ENCODE data around the gene CLDN1. TPM values are rescaled to one million over a fixed set of nuclear protein-coding genes. Genes with fewer than 3 reads are reported as not detected.
A peak's percentile ranks its signal among the peaks of the same experiment; 100 is the strongest.
"Not testable (repeated sequence)": the region's sequence is repeated elsewhere in the genome, so short reads cannot be mapped to it uniquely, and the experiment has no call there.

CLDN1 gene
- total RNA-seq, 1 experiment from 2014 or later = 2.8 TPM

GRCh38 chr3:190291994-190292584, 30.2 kb downstream of the CLDN1 start:
- DNase-seq (ENCODE audit: low spot score) = no peak

- DNase-seq (ENCODE audit: low spot score) = no peak
Measured at GRCh38 chr3:190289989-190290388, 32.3 kb downstream of the CLDN1 start.

DNA sequence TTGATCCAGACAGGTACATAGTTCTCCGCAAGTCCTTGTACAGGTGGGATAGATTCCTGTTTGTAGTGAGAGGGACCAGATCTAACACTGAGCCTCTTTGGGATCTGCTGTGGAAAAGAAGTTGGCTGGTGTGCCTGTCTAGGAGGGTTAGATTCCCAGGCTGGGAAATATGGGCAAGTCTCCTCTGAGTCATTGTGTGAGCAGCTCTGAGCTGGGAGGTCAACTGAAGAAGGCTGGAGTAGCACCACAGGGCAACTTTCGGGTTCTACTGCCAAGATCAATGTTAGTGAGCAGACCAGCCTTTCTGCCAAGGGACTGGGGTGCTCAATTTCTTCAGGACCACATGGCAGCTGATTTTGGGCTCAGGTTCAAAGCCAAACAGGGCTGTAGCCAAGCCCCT, 33.4 kb downstream of the CLDN1 start:
- DNase-seq (ENCODE audit: low spot score) = no peak

DNA sequence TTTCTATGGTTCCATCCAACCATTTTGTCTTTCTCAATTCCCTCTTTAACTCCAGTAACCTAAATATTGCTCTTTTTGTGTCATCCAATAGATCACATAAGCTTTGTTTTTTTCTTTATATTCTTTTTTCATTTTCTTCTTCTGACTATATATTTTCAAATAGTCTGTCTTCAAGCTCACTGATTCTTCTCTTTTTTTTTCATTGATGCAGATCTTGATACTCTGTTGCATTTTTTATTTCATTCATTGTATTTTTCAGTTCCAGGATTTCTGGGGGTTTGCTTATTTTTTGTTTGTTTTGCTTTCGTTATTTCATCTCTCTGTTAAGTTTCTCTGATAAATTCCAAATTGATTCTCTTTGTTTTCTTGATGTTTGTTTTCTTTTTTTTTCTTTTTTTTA, 36.2 kb downstream of the CLDN1 start:
- no peak for DNase-seq (ENCODE audit: low spot score)

DNA sequence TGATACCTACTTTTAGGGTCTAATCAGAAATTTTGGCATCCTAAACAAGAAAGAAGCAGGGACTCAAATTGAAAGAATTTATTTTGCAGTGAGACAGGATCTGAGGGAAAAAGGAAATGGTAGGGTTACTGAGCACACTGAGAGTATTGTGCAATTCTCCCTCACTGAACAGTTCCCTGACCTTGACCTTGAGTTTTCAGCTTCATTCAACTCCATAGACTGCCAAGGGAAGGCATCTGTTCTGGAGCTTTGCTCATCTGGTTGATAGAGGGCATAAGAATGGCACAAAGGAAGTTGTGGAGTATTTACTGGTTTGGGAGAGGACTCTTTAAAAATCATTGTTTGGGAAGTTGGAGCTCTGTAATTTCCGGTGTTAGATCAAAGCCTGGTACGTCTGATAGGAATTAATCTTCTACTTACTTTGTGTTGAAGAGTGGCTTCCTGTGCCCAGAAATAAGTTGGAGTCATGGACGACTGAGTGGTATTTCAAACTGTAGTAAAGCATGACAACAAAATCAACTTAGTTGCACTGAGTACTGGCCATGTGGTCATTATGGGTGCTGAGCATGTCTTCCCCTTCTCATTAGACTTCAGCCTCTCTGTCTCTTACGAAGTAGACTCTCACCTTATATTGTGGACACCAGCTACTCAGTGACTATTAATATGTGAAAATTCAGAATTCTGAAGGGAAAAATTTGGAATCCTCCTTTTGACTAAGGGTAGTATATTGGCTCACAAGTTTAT, 40.8 kb downstream of the CLDN1 start:
- DNase-seq (ENCODE audit: low spot score) = no peak

- DNase-seq (ENCODE audit: low spot score) = no peak
Measured at GRCh38 chr3:190279690-190280089, 42.6 kb downstream of the CLDN1 start.

DNA sequence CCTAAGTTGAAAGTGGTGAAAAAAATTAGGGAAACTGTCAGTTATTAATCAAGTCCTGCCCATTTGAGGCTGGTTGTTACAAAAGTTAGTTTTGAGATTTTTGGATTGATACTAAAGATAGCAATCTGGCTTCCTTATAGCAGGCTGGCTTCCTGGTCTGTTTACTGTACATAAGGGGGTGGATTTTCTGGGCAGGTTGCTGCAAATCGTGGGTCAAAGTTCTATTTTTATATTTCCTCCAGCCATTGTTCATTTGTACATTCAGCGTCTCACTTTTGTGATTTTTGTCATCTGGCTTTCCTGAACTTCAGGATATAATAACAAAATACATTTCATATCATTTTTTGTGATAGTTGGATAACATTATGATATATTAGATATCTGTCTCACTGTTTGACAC, 49.5 kb downstream of the CLDN1 start:
- no peak for DNase-seq (ENCODE audit: low spot score)

DNA sequence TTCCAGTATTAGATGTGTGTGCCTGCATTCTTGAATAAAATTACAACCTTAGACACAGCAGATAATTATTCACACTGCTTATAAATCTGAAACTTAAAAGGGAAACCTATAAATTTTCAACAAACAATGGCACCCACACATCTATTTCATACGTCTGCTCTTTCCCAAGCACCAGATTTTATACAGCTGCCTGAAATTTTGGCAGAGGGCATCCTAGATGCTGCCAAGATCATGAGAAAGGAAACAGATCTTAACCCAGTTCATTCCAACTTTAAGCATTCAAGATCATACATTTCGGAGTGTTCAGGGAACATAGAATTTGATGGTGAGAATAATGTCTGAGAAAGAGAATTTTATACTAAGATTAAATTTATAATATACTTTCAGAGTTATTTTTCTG, 53.1 kb downstream of the CLDN1 start:
- no peak for DNase-seq (ENCODE audit: low spot score)

DNA sequence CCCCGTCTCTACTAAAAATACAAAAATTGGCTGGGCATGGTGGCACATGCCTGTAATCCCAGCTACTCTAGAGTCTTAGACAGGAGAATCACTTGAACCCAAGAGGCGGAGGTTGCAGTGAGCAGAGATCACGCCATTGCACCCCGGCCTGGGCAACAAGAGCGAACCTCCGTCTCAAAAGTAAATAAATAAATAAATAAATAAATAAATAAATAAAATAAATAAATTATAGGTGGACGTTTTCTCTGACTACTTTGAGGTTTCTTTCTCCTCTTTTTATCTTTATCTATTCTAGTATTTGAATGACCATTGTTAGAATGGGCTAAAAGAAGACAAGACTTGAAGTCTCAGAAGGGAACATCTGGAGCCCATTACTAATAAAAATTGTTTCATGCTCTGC, 54.8 kb downstream of the CLDN1 start:
- DNase-seq (ENCODE audit: low spot score) = not testable (repeated sequence)

DNA sequence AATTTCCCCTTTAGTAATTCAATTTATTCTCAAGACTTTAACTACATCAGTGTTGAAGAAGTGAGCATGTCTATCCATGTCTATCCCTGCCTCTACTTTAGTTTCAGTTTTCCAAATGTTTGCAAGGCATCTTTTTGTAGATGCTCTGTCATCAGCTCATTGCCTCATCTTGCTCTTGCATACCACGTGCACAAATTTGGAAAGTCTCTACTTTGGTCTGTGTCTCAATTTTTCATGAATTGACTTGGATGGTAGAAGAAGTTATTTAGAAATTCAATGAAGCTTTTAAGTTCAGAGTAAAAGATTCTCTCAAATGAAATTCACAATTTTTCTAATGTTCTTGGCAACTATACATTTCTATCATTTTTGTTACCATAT, 55.3 kb downstream of the CLDN1 start:
- DNase-seq (ENCODE audit: low spot score) = no peak

- no peak for DNase-seq (ENCODE audit: low spot score)
Measured at GRCh38 chr3:190266265-190266912, 55.9 kb downstream of the CLDN1 start.

DNA sequence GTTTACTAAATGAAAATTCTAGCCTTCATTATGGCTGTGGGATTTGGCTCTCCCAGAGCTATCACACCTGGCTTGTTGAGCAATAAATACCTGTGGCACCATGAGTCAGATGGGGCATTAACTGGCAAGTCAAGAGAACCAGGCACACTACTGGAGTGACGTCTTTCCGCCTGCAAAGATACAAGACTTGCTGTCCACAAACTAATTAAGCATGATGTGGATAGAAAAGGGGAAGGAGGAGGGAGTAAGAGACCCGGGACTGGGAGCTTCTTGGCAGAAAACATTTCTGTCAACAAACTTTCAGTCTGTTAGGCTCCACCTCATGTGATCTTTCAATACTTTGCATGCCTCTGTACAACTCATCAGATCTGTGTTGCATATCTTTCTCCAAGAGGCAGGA, 56.5 kb downstream of the CLDN1 start:
- DNase-seq (ENCODE audit: low spot score) = peak; percentile 49

GRCh38 chr3:190265126-190265525, 57.1 kb downstream of the CLDN1 start:
- no peak for DNase-seq (ENCODE audit: low spot score)

- no peak for DNase-seq (ENCODE audit: low spot score)
Measured at GRCh38 chr3:190261740-190262139, 60.5 kb downstream of the CLDN1 start.

DNA sequence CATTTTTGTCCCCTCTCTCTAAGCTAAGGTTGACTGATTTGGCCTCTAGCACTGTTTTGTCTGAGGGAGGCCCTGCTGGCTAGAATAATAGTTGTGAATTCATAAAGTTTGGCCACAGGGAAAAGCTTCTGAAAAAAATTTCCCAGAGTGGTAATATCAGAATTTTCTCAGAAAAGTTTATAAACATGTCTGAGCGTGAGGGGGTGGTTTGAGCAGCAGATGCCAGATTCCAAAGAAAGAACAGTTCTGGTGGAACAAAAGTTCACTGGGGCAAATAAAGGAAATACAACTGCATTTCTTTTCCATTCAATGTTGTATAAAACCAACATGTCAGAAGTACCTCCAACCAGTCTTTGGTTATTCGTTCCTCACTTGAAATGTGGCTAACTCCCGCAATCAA, 61.2 kb downstream of the CLDN1 start:
- no peak for DNase-seq (ENCODE audit: low spot score)

DNA sequence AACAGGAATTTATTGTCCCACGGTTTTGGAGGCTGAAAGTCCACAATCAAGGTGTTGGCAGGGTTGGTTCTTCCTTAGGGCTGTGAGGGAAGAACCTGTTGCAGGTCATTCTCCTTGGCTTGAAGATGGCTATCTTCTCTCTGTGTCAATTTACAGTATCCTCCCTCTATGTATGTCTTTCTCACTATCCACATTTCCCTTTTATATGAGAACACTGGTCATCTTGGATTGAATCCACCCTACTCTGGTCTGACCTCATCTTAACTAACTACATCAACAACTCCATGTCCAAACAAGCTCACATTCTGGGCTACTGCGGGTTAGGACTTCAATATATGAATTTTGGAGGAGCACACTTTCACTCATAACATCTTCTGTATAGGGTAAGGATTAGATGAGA, 61.9 kb downstream of the CLDN1 start:
- no peak for DNase-seq (ENCODE audit: low spot score)

DNA sequence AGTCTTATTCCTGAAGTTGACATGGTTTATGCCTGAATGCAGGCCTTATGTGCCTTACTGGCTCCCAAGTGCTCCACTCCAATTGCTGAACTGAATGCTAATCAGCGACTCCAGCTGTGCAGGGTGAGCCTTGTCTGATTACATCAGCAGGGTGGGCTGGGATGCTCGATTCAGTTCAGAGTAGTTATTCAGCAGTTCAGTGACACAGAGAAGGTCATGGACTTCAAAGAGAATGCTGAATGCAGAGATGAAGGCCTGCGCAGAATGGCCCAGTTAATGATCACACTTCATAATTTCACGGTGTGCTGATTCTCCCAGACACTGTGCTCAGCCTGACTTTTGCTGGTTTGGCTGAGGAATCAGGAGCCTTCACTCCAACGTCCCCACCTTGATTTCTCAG, 63.6 kb downstream of the CLDN1 start:
- DNase-seq (ENCODE audit: low spot score) = no peak

Other genes with a start within 250 kb of the CLDN1 start
- 12.6 and 30.3 TPM in 2 replicates for gene P3H2, start 201.5 kb downstream of the CLDN1 start, total RNA-seq (2014; rRNA removed; shearing (Covaris generic))
- gene CLDN16, start 65.7 kb upstream of the CLDN1 start, total RNA-seq (2014; rRNA removed; shearing (Covaris generic)) = 0.02 TPM in 1 of 2 replicates, not detected in the other
- 0.21 TPM in 1 of 2 replicates, not detected in the other for gene TMEM207, start 127.5 kb upstream of the CLDN1 start, total RNA-seq (2014; rRNA removed; shearing (Covaris generic))
- gene IL1RAP, start 191.6 kb upstream of the CLDN1 start, total RNA-seq (2014; rRNA removed; shearing (Covaris generic)) = 13.3 and 14.6 TPM in 2 replicates